ENCODE results near the gene RUFY3.

Gene RUFY3

DNA sequence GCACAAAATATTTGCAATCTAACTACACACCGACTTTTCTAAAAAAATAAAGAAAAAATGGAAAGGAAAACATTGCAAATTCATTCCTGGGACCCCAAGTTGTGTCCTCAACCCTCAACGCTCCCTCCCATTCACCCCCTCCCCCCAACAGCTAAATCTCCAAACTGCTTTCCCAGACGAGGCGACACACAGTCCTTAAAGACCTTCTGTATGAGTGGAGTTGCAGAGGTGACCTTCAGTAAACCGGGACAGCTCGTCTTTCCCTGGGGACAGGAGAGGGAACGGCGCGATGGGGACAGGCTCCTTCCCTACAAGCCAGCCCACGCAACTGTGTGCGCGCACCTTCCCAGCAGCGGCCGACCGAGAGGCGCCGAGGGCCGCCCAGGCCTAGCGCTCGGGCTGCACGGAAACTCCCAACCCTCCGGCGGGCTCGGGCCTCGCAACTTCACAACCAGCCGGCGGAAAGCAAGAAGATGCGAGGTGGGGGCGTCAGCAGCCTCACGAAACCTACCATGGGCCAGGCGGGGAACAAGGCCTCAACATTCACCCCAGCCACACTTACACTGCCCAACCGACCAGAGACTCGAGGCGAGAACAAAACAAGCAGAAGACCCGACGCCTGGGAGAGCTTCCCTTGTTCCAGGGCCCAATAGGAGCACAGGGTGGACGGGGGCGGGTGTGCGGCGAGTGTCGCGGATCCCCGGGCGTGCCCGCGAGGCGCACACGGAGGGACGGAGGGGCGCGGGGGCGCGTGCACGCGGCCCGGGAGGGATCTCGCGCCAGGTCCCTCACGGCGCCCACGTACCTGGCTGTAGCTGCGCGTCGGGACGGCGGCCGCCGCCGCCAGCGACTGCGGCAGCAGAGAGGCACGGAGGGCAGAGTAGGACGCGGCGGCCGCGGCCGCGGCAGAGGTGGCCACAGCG, 117.2 kb downstream of the RUFY3 start (continued):
- TF ChIP-seq, protein P1, sequence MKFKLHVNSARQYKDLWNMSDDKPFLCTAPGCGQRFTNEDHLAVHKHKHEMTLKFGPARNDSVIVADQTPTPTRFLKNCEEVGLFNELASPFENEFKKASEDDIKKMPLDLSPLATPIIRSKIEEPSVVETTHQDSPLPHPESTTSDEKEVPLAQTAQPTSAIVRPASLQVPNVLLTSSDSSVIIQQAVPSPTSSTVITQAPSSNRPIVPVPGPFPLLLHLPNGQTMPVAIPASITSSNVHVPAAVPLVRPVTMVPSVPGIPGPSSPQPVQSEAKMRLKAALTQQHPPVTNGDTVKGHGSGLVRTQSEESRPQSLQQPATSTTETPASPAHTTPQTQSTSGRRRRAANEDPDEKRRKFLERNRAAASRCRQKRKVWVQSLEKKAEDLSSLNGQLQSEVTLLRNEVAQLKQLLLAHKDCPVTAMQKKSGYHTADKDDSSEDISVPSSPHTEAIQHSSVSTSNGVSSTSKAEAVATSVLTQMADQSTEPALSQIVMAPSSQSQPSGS (tag by site-specific recombination; IDR thresholded peaks at IDR 0.05; ENCODE audit: low read depth): no peak
- no peak for TF ChIP-seq KLF1 (tag by site-specific recombination; IDR thresholded peaks at IDR 0.05)
- TF ChIP-seq ZNF391 (tag by site-specific recombination; IDR thresholded peaks at IDR 0.05; ENCODE audit: borderline replicate concordance, low read depth): no peak
- TF ChIP-seq GLIS1 (tag by site-specific recombination; IDR thresholded peaks at IDR 0.05): no peak
- peak; percentile 67 for TF ChIP-seq ZNF600 (tag by site-specific recombination; IDR thresholded peaks at IDR 0.05)
- TF ChIP-seq, protein P2, sequence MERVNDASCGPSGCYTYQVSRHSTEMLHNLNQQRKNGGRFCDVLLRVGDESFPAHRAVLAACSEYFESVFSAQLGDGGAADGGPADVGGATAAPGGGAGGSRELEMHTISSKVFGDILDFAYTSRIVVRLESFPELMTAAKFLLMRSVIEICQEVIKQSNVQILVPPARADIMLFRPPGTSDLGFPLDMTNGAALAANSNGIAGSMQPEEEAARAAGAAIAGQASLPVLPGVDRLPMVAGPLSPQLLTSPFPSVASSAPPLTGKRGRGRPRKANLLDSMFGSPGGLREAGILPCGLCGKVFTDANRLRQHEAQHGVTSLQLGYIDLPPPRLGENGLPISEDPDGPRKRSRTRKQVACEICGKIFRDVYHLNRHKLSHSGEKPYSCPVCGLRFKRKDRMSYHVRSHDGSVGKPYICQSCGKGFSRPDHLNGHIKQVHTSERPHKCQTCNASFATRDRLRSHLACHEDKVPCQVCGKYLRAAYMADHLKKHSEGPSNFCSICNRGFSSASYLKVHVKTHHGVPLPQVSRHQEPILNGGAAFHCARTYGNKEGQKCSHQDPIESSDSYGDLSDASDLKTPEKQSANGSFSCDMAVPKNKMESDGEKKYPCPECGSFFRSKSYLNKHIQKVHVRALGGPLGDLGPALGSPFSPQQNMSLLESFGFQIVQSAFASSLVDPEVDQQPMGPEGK (tag by site-specific recombination; IDR thresholded peaks at IDR 0.05): peak; percentile 21; the same call in 1 of the 2 replicates
- no peak for TF ChIP-seq ZNF174 (tag by site-specific recombination; IDR thresholded peaks at IDR 0.05)
- peak; percentile 64 for TF ChIP-seq ZFHX2 (tag by site-specific recombination; conservative IDR thresholded peaks at IDR 0.05)
- no peak for TF ChIP-seq ZNF248 (tag by site-specific recombination; IDR thresholded peaks at IDR 0.05)
- TF ChIP-seq EGR2 (tag by site-specific recombination; IDR thresholded peaks at IDR 0.05; ENCODE audit: low read depth): peak; percentile 43
- 0 out of 2 replicates have a peak, but pooled peaks have one; percentile 62 for TF ChIP-seq ZNF2 (tag by site-specific recombination; IDR thresholded peaks at IDR 0.05)
- TF ChIP-seq ZNF214 (tag by site-specific recombination; IDR thresholded peaks at IDR 0.05; ENCODE audit: borderline replicate concordance): no peak
- TF ChIP-seq ZNF175 (tag by site-specific recombination; IDR thresholded peaks at IDR 0.05): no peak
- TF ChIP-seq ZNF626 (tag by site-specific recombination; IDR thresholded peaks at IDR 0.05): no peak
- no peak for TF ChIP-seq GLI2 (tag by site-specific recombination; IDR thresholded peaks at IDR 0.05; ENCODE audit: borderline replicate concordance, low read depth)
- peak; percentile 69 for TF ChIP-seq ZNF449 (tag by site-specific recombination; IDR thresholded peaks at IDR 0.05)
- TF ChIP-seq ZBTB17 (tag by site-specific recombination; IDR thresholded peaks at IDR 0.05): 0 out of 2 replicates have a peak, but pooled peaks have one; percentile 10
- TF ChIP-seq ZNF585B (tag by site-specific recombination; IDR thresholded peaks at IDR 0.05): no peak
- TF ChIP-seq ZNF140 (tag by site-specific recombination; IDR thresholded peaks at IDR 0.05): no peak
- TF ChIP-seq REST (tag by site-specific recombination; IDR thresholded peaks at IDR 0.05): 0 out of 2 replicates have a peak, but pooled peaks have one; percentile 20
- no peak for TF ChIP-seq BCL11A (tag by site-specific recombination; IDR thresholded peaks at IDR 0.05; ENCODE audit: low read depth)
- TF ChIP-seq ZNF302 (tag by site-specific recombination; IDR thresholded peaks at IDR 0.05; ENCODE audit: low read depth): no peak
- no peak for TF ChIP-seq MEIS1 (CRISPR knock-in tag; IDR thresholded peaks at IDR 0.05; ENCODE audit: borderline replicate concordance)
- no peak for TF ChIP-seq YY1 (tag by site-specific recombination; IDR thresholded peaks at IDR 0.05)
- no peak for TF ChIP-seq ZNF677 (tag by site-specific recombination; IDR thresholded peaks at IDR 0.05)
- TF ChIP-seq, protein P3, sequence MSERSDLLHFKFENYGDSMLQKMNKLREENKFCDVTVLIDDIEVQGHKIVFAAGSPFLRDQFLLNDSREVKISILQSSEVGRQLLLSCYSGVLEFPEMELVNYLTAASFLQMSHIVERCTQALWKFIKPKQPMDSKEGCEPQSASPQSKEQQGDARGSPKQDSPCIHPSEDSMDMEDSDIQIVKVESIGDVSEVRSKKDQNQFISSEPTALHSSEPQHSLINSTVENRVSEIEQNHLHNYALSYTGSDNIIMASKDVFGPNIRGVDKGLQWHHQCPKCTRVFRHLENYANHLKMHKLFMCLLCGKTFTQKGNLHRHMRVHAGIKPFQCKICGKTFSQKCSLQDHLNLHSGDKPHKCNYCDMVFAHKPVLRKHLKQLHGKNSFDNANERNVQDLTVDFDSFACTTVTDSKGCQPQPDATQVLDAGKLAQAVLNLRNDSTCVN (tag by site-specific recombination; optimal IDR thresholded peaks at IDR 0.05): peak; percentile 91
- no peak for TF ChIP-seq ZNF37A (tag by site-specific recombination; IDR thresholded peaks at IDR 0.05)
- no peak for TF ChIP-seq ZNF26 (tag by site-specific recombination; IDR thresholded peaks at IDR 0.05)
